A549 treated with CORT108297 at 1 μM for 4 hours (cell line): ENCODE results near the gene TAF11L9. TPM values are rescaled to one million over a fixed set of nuclear protein-coding genes. Genes with fewer than 3 reads are reported as not detected.

ENCODE experiments used
- total RNA-seq: library from RNA; stranded (reverse); fragments of 200-300 nt; extraction: Qiagen RNA extraction; gene quantifications from 5 replicates; pipeline ENCODE4 v1.2.3, GENCODE V29; 2022

The TAF11L9 gene
- total RNA-seq, result not detected in 5 replicates

DNA sequence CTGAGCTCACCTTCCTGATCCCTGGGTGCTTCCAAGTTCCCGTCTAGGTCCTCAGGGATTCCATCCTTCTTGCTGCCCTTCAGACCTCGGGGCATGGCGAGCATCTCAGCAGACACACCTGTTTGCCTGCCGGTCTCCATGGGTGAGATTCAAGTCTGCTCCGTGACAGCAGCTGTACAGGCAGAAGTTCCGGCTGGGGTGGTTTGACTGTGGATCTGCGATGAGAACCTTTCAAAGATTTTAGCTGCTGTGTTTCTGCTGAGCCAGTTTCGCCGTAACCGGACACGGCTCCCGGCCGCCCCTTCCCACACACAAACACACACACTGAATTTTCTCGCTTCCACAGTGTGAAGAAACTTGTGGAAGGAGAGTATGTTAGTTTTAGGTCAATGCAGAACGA lies at the start of gene TAF11L9:
TSS of gene TAF11L9 (minus strand) at position 140 of the 400 bp plus-strand sequence.

GRCh38 chr5:17634160-17634559 lies 40.0 kb upstream of the TAF11L9 start, which contains the start of gene TAF11L14:
TSS of gene TAF11L14 (plus strand) at chr5:17634460.

DNA sequence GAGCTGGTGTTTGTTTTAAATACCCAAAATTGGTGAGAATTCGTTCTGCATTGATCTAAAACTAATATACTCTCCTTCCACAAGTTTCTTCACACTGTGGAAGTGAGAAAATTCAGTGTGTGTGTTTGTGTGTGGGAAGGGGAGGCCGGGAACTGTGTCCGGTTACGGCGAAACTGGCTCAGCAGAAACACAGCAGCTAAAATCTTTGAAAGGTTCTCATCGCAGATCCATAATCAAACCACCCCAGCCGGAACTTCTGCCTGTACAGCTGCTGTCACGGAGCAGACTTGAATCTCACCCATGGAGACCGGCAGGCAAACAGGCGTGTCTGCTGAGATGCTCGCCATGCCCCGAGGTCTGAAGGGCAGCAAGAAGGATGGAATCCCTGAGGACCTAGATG lies 37.6 kb upstream of the TAF11L9 start, which contains the start of gene TAF11L13:
TSS of gene TAF11L13 (plus strand) at position 301 of the 400 bp plus-strand sequence.

GRCh38 chr5:17610092-17610491 lies 15.9 kb upstream of the TAF11L9 start, which contains the start of gene TAF11L12:
TSS of gene TAF11L12 (plus strand) at chr5:17610392.

GRCh38 chr5:17603880-17604279 lies 9.7 kb upstream of the TAF11L9 start, which contains the start of gene TAF11L11:
TSS of gene TAF11L11 (plus strand) at chr5:17604183.

DNA sequence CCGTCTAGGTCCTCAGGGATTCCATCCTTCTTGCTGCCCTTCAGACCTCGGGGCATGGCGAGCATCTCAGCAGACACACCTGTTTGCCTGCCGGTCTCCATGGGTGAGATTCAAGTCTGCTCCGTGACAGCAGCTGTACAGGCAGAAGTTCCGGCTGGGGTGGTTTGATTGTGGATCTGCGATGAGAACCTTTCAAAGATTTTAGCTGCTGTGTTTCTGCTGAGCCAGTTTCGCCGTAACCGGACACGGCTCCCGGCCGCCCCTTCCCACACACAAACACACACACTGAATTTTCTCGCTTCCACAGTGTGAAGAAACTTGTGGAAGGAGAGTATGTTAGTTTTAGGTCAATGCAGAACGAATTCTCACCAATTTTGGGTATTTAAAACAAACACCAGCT lies 3.5 kb upstream of the TAF11L9 start, which contains the start of gene TAF11L10:
TSS of gene TAF11L10 (minus strand) at position 101 of the 400 bp plus-strand sequence.

DNA sequence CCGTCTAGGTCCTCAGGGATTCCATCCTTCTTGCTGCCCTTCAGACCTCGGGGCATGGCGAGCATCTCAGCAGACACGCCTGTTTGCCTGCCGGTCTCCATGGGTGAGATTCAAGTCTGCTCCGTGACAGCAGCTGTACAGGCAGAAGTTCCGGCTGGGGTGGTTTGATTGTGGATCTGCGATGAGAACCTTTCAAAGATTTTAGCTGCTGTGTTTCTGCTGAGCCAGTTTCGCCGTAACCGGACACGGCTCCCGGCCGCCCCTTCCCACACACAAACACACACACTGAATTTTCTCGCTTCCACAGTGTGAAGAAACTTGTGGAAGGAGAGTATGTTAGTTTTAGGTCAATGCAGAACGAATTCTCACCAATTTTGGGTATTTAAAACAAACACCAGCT lies 3.3 kb downstream of the TAF11L9 start, which contains the start of gene TAF11L8:
TSS of gene TAF11L8 (minus strand) at position 101 of the 400 bp plus-strand sequence.

DNA sequence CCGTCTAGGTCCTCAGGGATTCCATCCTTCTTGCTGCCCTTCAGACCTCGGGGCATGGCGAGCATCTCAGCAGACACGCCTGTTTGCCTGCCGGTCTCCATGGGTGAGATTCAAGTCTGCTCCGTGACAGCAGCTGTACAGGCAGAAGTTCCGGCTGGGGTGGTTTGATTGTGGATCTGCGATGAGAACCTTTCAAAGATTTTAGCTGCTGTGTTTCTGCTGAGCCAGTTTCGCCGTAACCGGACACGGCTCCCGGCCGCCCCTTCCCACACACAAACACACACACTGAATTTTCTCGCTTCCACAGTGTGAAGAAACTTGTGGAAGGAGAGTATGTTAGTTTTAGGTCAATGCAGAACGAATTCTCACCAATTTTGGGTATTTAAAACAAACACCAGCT lies 8.5 kb downstream of the TAF11L9 start, which contains the start of gene TAF11L7:
TSS of gene TAF11L7 (minus strand) at position 101 of the 400 bp plus-strand sequence.

Other genes with a start within 250 kb of the TAF11L9 start
- not detected in 5 replicates for gene TAF11L2, start 96.2 kb downstream of the TAF11L9 start, total RNA-seq
- gene TAF11L3, start 76.0 kb downstream of the TAF11L9 start, total RNA-seq, result not detected in 5 replicates
- not detected in 5 replicates for gene TAF11L4, start 72.6 kb downstream of the TAF11L9 start, total RNA-seq
- not detected in 5 replicates for gene TAF11L5, start 69.2 kb downstream of the TAF11L9 start, total RNA-seq
- gene TAF11L6, start 65.7 kb downstream of the TAF11L9 start, total RNA-seq, result not detected in 5 replicates
- gene TAF11L7, start 8.6 kb downstream of the TAF11L9 start, total RNA-seq, result not detected in 5 replicates
- gene TAF11L8, start 3.4 kb downstream of the TAF11L9 start, total RNA-seq, result not detected in 5 replicates
- not detected in 5 replicates for gene TAF11L10, start 3.4 kb upstream of the TAF11L9 start, total RNA-seq
- 0.13 to 0.36 TPM (median 0.21 TPM) in 5 replicates for gene TAF11L11, start 9.8 kb upstream of the TAF11L9 start, total RNA-seq
- gene TAF11L12, start 16.0 kb upstream of the TAF11L9 start, total RNA-seq, result 0.11 TPM in 2 of 5 replicates, not detected in the others
- gene TAF11L13, start 37.7 kb upstream of the TAF11L9 start, total RNA-seq, result not detected in 5 replicates
- not detected in 5 replicates for gene TAF11L14, start 40.1 kb upstream of the TAF11L9 start, total RNA-seq